Neural crest cell (in vitro differentiated cells): Measurements from ENCODE around the gene CCDC27. TPM values are rescaled to one million over a fixed set of nuclear protein-coding genes. Genes with fewer than 3 reads are reported as not detected.

Experiments
- DNase-seq: peaks from one replicate; pipeline ENCODE4 v3.0.0; 2021; ENCODE audit warnings: low read depth, mixed read lengths, low spot score
- H3K27ac Mint-ChIP-seq: one replicate; pipeline ENCODE4 v1.8.0; 2021; ENCODE audit warnings: mild to moderate bottlenecking, mixed read lengths; ENCODE audit not compliant: unreplicated experiment
- H3K27me3 Mint-ChIP-seq: 2 replicates; pipeline ENCODE4 v1.8.0; 2021; ENCODE audit warnings: low read depth, mild to moderate bottlenecking, mixed read lengths
- H3K36me3 Mint-ChIP-seq: 2 replicates; pipeline ENCODE4 v1.8.0; 2021; ENCODE audit warnings: low read depth, mild to moderate bottlenecking, mixed read lengths
- H3K4me1 Mint-ChIP-seq: 2 replicates; pipeline ENCODE4 v1.8.0; 2021; ENCODE audit warnings: mixed read lengths
- H3K4me3 Mint-ChIP-seq: one replicate; pipeline ENCODE4 v1.8.0; 2021; ENCODE audit warnings: mild to moderate bottlenecking, mixed read lengths
- H3K9me3 Mint-ChIP-seq: 2 replicates; pipeline ENCODE4 v1.8.0; 2021; ENCODE audit warnings: mixed read lengths
- CTCF ChIP-seq: fragments of 200-600 bp; sonication (generic); conservative IDR thresholded peaks from 2 replicates; pipeline ENCODE4 v1.5.0; 2021; ENCODE audit warnings: antibody characterized with exemption, mild to moderate bottlenecking
- total RNA-seq: library from RNA; stranded (reverse); gene quantifications from 2 replicates; pipeline ENCODE4 v1.2.1, GENCODE V29; 2021

CCDC27 gene
- total RNA-seq, 1 donor from 2014 or later, result not detected

- Mint-ChIP-seq H3K36me3 (no peaks in the 10 kb centered on the region), H3K4me1 (peaks cover 9% of the 10 kb centered on the region), H3K4me3 (no peak overlapping the region), H3K9me3 (no peaks in the 10 kb centered on the region), H3K27ac (no peak overlapping the region), H3K27me3 (no peaks in the 10 kb centered on the region)
- TF ChIP-seq CTCF, result no peak
- DNase-seq, result no peak
These were observed 16.6 kb upstream of the CCDC27 start for GRCh38 chr1:3735688-3736087.

DNA sequence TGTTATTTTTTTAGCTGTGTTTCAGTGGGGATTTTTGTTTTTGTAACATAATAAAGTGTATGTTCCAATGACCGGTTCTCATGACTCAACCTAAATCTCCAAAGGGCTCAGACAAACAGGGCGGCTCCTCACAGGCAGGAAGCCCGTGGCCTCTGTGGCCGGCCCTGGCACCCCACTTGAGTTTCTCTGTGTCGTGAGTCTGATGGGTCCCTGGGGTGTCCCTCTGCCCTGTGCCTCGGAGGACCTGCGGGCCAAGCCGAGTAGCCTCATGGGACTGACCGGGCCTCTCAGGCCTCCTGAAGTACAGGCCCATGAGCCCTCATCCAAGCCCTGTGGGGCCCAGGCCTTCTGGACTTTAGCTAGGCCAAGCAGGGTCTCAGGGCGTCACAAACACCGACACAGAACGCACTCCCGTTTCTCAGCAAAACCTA lies 16.1 kb upstream of the CCDC27 start:
- Mint-ChIP-seq H3K9me3 (no peaks in the 10 kb centered on the region), H3K36me3 (no peaks in the 10 kb centered on the region), H3K4me1 (peaks cover 9% of the 10 kb centered on the region), H3K4me3 (no peak overlapping the region), H3K27ac (no peak overlapping the region), H3K27me3 (no peaks in the 10 kb centered on the region)
- no peak for DNase-seq
- TF ChIP-seq CTCF, result no peak

DNA sequence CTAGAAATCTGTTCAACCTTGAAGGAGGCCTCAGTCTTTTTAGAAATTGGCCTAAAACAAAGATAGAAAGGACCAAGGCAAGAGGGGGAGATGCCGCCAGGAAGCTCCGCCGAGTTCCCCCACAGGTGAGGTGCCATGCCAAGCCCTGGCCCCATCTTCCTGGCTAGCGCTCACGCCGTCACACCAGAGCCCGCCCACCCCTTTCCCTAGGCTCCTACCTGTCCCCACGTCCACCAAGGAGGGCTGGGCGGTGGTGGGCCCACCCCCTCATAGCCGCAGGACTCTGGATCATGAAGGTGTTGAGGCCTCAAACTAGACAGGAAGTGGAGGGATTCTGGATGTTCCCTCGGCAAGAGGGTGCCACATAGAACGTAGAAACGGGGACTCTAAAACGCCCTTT lies 15.5 kb upstream of the CCDC27 start:
- Mint-ChIP-seq H3K4me3 (no peak overlapping the region), H3K4me1 (peaks cover 5% of the 10 kb centered on the region), H3K9me3 (no peaks in the 10 kb centered on the region), H3K27ac (no peak overlapping the region), H3K36me3 (no peaks in the 10 kb centered on the region), H3K27me3 (no peaks in the 10 kb centered on the region)
- DNase-seq, result no peak
- no peak for TF ChIP-seq CTCF

- H3K4me1 Mint-ChIP-seq, result peaks cover 4% of the 10 kb centered on the region
These were observed 13.3 kb upstream of the CCDC27 start for GRCh38 chr1:3738943-3739342.

DNA sequence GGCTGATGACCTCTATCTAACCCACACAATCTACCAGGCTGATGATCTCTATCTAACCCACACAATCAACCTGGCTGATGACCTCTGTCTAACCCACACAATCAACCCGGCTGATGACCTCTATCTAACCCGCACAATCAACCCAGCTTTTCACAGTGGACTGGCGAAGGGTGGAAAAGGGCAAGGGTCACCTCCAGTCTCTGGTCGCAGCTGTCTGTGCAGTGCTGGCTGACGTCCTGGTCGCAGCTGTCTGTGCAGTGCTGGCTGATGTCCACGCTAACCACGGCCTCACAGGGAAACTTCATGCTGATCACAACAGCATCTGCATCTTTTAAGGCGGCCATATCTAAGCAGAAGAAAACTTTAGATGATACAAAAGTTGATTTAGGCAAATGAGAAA lies 12.2 kb upstream of the CCDC27 start:
- Mint-ChIP-seq H3K27me3 (no peaks in the 10 kb centered on the region), H3K4me3 (no peak overlapping the region), H3K36me3 (no peaks in the 10 kb centered on the region), H3K27ac (no peak overlapping the region), H3K9me3 (no peaks in the 10 kb centered on the region), H3K4me1 (peaks cover 6% of the 10 kb centered on the region)
- no peak for TF ChIP-seq CTCF
- DNase-seq, result no peak

More at GRCh38 chr1:3738943-3739342, 13.3 kb upstream of the CCDC27 start:
- Mint-ChIP-seq H3K27me3 (no peaks in the 10 kb centered on the region), H3K27ac (no peak overlapping the region), H3K4me3 (no peak overlapping the region), H3K9me3 (no peaks in the 10 kb centered on the region), H3K36me3 (no peaks in the 10 kb centered on the region)
- no peak for DNase-seq
- no peak for TF ChIP-seq CTCF

- TF ChIP-seq CTCF, result no peak
- no peaks in the 10 kb centered on the region for H3K36me3 Mint-ChIP-seq
These were observed 11.5 kb upstream of the CCDC27 start for GRCh38 chr1:3740752-3741151.

More at GRCh38 chr1:3740752-3741151, 11.5 kb upstream of the CCDC27 start:
- Mint-ChIP-seq H3K27ac (no peak overlapping the region), H3K4me3 (no peak overlapping the region), H3K27me3 (no peaks in the 10 kb centered on the region), H3K9me3 (no peaks in the 10 kb centered on the region), H3K4me1 (peaks cover 13% of the 10 kb centered on the region)
- DNase-seq, result no peak
